ENCODE results near the gene DPP7. TPM values are rescaled to one million over a fixed set of nuclear protein-coding genes. Genes with fewer than 3 reads are reported as not detected.

The DPP7 gene
- total and polyA plus RNA-seq, 2 of the 8 experiments (the other 6 are each of a cell fraction or from before 2014, with no cell fraction given): 21.2 to 26.8 TPM

GRCh38 chr9:137087409-137087925 lies 27.1 kb downstream of the DPP7 start (continued):
- no peak for TF ChIP-seq ATF2 (IDR thresholded peaks at IDR 0.05; ENCODE audit: low read length)
- no peak for TF ChIP-seq RNF2 (IDR thresholded peaks at IDR 0.05; ENCODE audit: borderline replicate concordance, low read depth, low read length, missing control alignments, poor library complexity, severe bottlenecking)
- TF ChIP-seq CHD1 (IDR thresholded peaks at IDR 0.05; ENCODE audit: low read depth, low read length): no peak
- TF ChIP-seq JUND (IDR thresholded peaks at IDR 0.05; ENCODE audit: low read length): no peak
- no peak for TF ChIP-seq TAF1 (IDR thresholded peaks at IDR 0.05; ENCODE audit: low read depth, low read length)
- TF ChIP-seq JUN (IDR thresholded peaks at IDR 0.05; ENCODE audit: low read depth, low read length): no peak
